ENCODE measurements around the gene AIP.
A peak's percentile ranks its signal among the peaks of the same experiment; 100 is the strongest.

Gene AIP

DNA sequence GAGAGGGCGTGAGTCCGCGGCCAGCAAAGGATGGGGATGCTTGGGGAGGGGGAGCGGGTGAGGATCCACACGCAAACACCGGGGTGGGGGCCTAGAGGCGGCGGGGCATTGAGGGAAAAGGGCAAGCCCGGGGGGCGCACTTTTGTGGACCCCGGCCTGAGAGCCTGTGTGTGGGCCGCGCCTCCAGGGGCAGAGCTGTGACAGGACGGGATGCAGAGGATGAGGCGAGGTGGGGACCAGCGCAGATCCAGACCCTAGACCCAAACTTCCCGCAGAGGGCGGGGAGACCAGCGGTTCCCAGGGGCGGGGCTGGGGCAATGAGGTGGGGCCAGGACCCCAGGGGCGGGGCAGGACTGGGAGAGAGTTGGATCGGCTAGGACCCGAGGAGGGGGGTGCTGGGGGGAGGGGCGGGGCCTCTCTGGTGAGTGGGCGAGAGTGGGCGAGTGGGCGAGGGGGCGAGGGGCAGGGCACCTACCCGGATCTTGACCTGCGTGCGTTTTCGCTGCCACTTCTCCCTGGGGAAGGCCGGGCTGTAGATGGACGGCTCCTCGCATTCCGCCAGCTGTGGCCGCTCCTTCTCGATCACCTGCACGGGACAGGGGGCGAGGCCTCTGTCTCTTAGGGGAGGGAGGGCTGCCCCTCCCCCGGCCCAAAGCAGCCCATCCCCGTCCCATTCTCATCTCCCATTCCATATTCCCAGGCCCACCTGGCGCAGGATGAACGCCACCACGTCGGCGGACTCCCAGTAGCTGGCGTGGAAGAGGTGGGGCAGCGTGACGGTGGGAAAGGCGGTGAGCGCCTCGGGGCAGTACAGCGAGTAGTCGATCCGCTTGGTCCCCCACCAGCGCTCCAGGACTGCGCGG is 11.8 kb downstream of the AIP start:
- no peak for DNase-seq

DNA sequence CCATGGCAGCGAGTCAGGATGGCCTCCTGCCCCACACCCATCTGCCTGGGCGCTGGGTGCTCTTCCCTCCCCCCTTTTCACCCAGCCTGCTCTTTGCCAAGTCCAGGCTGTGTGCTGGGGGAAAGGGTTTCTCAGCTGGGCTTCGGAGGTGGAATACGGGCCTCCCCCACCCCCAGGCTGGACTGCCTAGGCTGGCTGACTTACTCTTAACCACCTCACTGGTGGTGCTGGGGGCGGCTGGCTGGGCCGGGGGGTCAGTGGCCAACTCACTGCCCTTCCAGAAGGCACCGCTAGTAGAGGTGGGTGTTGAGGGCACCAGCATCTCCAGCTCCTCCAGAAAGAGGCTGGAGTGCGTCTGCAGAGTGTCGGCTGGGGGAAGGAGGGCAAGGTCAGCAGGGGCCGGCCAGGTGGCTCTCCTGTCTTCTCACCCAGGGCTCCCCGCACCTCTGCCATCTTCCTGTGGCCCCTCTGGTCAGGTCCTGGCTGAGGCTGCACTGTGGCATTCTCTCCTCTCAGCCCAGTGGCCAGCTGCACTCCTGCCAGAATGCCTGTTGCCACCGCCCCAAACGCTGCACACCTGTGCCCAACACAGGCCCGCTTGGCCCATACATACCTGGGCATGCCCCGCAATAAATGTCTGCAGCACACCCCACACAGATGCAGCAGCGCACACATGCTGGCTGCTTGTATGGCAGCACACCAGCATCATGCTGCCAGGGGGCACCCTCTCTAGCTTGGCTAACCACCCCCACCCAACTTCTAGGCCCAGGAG is 12.6 kb downstream of the AIP start:
- DNase-seq: no peak

DNA sequence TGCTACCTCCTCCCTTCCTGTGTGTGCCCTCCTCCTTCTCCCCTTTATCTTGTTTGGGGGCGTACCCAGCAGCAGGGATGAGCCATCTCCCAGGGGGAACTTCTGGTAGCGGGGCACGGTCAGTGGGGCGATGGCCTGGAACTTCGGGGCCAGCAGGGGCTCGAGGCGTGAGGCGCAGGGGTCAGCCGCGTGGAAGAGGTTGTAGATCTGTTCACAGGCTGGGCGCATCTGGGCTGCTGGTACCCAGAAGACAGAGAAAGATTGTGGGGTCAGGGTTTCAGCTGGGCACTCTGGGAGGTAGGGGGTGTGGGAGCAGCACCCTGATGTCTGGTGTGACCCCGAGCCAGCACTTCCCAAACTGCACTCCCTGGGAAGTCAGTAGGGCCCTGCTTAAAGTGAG is 13.3 kb downstream of the AIP start:
- DNase-seq: no peak

DNA sequence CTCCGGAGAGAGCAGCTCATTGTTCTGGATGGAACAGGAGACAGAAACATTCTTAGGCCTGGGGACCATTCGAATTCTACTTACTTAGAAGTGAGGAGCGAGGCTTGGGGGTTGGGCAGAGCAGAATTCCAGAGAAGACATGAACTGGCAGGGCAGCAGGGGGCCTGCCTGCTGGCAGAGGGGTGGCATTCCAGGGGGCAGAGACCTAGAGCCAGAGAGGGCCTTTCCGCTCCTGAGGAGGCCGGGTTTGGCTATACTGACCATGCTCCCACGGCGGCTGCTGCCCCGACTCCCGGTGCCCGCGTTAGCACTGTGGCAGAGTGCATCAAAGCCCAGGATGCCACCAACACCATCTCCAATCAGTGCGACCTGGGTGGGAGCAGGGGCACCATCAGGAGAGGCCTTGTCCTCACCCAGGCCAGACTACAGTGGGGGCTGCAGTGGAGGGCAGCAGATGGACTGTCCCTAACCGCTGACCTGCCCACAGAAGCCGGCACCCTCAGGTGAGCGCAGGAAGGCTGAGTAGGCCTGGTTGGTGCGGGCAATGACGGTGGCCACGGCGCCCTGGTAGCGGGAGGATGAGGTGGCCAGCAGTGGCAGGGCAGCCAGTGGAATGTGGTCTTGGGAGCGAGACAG is 14.9 kb downstream of the AIP start:
- no peak for DNase-seq

DNA sequence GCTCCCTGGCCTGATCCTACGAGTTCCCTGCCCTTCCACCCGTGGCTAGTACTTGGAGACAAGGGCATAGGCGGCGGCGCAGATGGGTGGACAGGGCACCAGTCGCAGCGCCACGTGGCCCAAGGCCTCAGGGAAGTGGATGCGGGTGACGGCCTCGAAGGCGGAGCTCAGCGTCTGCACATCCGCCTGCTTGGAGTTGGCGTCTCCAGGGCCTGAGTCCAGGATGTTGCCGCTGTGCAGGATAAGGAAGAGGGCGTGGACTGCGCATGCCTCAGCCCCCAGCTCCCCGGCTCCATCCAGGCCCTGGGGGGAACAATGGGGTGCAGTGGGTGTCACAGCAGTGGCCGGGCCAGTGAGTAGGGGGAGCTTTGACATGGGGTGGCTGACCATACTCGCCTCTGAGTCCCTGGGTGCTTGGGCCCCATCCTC is 15.7 kb downstream of the AIP start:
- DNase-seq: no peak

DNA sequence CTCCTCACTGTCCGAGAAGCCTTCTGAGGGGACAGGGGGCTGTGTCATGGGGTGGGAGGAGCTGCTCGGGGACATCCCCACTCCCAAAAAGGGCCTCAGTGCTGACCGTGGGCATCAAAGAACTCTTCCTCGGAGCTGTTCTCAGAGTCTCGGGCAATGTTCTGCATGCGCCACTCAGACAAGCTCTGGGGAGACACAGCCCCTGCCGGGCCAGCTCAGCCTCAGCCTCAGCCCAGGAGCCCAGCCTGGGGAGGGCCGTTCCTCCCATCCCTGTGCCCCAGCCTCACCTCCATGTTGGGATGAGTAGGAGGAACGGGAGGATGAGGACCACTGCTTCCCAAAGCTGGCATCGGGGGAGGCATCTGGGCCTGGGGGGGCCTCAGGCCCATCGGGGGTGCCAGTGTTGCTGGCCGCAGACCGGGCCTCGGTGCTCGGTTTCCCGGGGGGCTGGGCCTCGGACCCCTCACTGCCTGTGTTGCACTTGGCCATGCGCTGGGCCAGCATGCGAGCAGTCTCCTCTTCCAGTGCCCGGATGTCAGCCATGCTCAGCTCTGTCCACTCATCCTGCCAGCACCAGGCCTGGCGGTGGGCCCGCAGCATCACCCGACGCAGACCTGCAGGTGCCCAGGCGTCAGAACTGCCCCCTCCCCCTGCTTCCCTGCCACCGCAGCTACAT is 17.1 kb downstream of the AIP start:
- DNase-seq: no peak

DNA sequence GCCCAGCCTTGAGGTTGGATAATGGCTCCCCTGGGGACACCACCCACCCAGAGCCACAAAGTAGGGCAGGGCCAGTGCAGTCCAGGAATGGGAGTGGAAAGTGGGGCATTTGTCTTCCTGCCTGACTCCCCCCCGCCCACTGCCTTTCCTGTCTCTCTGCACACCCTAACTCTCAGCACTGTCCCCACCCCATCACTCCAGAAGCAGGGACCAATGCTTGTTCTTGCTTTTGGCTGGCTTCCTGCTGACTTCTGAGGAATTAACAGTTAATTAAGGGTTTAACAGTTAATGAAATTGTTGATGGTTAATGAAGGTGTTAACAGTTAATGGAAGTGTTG is 17.6 kb downstream of the AIP start:
- DNase-seq: no peak

DNA sequence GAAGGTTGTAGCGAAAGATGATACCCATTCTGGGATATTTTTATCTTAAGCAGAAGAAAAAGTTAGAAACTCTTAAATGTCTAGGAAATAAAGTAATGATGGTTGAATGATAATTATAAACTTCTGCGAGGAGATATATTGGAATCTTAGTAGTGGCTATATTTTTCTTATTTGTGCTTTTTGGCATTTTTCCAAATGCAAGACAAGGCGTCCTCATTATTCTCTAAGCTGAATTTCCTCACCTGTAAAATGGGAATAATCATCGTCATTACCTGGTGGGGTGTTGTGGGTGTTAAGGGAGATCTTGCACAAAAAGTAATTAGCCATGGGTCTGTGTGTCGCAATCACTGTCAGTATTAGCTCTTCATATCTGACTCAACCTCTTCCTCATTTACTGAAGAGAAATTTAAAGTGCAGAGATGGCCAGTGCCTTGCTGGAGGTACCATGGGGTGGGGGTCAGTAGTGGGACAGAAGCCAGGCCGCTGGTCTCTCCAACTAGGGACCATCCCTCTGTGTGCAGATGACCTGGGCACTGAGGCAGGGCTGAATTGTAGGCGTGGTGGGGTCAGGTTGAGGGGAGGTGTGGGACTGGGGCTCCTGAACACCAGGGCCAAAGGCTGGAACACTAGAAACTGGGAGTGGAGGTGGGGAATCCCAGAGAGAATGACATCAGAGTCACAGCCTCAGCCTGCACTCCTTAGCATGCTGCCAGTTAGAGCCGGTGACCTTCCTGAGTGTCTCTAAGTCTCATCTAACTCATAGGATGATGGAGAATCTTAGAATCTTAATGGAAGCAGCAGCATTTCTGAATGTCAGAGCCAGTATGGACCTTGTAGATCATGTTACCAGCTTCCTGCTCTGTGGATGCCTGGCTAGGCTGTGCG is 18.2 kb downstream of the AIP start:
- DNase-seq: no peak

DNA sequence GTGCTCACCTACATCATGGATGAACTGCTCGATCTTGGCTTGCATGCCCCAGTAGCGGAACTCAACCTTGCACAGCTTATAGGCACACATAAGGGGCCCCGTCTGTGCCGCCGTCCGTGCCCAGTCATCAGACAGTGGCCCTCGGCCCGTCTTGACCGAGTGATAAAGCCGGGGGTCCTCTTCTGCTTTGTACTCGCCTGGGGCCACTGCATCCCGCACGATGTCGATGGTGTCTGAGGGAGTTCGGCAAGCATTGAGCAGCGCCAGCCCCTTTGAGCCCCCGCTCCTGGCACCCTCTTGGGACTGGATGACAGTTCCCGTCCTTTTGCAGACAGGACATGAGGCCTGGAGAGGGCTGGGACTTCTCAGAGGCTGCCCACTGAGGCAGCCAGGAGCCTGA is 19.0 kb downstream of the AIP start:
- DNase-seq: no peak

DNA sequence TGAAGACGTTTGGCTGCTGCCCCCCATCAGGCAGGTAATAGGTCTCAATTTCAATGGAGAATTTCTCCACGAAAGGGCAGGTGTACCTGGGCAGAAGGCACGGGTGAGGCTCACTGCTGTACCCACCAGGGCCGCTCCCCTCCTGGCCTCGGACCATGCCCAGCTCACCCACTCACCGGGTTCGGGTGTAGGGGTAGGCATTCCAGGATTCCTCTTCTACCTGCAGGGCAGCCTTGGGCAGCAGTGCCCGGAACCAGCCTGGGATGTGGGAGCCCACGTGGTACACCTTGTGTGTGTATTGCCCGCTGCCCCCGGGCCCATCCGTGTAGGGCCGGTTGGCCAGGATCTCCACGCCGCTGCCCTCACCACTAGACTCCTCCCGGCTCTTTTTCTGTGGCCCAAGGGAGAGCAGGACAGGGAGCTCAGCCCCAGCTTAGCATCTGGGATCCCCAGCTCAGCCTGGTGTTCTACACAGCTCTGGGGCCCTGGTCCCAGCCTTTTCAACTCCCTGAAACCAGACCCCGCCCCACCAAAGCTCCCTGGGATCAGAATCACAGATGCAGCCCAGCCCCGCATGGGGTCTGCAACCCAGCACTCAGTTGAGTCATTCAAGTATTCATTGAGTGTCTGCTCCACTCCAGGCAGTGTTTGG is 19.6 kb downstream of the AIP start:
- no peak for DNase-seq

DNA sequence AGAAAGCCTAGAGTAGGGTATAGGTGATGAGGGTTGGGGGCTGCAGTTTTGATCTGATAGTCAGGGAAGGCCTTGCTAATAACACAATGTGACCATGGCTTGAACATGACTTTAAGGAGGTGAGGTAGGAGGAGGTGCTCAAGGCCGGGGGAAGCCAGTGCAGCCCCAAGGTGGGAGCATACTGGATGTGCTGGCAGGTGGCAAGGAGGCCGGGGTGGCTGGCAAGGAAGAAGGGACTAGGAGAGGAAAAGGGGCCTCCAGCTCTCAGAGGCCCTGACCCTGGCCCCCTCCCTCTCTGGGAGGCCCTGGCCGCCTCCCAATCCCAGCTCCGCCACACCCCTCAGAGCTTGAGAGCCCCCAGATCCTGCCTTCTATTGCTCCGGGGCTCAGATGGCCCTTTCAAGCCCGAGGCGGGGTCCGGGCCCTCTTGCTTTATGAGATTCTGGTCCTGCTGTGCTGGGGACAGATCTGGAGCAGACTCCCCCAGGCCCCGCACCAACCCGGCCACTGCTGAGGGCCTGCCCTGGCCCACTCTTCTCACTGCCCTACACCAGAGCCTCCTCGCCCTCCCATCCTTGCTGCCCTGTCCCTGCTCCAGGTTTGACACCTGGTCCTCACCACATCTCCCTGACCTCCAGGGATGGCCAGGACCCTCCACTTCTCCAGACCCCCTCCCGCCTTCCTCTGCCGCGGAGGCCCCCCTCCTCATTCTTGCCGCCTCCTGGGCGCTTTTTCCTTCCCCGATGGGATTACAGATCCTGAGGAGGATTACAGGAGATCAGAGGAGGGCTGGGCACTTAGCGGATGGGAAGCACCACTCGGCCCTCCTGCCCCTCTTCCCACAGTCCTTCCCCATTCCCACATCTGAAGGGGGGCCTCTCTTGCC is 20.5 kb downstream of the AIP start:
- no peak for DNase-seq

DNA sequence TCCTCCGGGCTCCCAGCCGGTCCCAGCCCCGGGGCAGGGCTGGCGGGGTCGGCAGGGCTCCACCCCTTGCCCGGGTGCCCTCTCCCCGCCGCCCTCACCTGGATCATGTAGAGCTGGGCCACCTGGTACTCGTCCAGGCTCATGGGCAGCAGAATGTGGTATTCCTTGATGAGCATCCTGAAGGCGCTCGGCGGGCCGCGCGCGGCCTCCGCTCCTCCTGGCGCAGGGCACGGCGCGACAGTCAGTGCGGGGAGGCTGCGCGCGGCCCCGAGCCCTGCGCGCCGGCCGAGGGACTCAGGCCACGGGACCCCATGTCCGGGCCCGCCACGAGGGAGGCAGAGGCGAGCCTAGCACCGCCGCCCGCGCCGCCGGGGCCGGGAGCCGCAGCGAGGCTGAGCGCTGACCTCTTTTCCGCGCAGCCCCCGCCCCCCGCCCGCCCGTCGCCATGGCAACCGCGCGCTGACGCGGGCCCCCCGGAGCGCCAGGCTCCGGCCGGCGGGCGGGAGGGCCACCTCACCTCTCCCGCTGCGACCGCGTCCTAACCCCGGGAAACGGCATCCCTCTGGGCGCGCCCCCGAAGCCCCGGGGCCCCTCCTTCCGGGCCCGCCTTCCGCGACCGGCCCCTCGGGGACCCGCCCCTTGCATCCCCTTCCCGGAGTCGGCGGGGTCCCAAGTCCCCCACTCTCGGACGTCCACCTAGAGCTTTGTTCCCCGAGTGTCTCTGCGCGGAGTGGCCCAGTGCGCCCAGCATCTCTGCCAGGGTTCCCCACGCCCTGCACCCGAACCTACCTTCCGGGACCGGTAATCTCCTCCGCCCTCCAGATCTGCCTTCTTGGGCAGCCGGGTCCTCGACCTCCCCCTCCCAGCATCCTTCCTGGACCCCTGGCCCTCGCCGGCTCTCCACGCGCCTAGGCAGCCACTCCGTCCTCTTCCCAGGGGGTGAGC is 21.5 kb downstream of the AIP start:
- peak; percentile 51 for DNase-seq

DNA sequence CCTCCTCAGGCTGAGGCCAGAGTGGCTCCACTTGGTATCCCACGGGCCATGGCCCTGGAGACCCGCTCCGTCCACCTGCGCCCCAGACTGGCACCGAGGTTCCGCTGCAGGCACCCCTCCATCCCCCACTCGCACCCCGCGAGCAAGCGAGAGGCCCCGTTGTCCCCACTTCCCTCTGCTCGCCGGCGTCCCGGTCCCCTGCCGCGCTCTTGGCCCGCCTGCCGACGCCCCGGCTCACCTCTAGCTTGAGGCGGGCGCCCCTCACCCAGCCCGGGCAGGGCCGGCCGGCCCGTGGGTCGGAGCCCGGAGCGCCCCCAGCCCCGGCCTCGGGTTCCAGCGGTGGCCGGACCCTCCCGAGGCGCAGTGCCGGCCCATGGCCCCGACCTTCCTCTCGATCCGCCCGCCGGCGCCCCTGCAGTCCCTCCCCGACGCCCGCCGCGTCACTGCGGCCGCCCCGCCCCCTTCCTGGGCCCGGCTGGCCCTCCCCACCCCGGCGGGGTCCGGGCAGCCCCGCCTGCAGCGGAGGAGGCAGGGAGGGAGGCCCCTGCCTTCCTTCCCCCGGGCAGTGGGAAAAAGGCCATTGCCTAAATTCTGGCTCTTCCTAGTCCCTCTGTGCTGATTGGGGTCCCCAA is 22.2 kb downstream of the AIP start, which contains the start of gene PITPNM1:
Gene PITPNM1 (minus strand): TSS at position 414 of the 632 bp plus-strand sequence. CDS start 1,183 bp downstream, outside the sequence.
- DNase-seq: peak; percentile 85

DNA sequence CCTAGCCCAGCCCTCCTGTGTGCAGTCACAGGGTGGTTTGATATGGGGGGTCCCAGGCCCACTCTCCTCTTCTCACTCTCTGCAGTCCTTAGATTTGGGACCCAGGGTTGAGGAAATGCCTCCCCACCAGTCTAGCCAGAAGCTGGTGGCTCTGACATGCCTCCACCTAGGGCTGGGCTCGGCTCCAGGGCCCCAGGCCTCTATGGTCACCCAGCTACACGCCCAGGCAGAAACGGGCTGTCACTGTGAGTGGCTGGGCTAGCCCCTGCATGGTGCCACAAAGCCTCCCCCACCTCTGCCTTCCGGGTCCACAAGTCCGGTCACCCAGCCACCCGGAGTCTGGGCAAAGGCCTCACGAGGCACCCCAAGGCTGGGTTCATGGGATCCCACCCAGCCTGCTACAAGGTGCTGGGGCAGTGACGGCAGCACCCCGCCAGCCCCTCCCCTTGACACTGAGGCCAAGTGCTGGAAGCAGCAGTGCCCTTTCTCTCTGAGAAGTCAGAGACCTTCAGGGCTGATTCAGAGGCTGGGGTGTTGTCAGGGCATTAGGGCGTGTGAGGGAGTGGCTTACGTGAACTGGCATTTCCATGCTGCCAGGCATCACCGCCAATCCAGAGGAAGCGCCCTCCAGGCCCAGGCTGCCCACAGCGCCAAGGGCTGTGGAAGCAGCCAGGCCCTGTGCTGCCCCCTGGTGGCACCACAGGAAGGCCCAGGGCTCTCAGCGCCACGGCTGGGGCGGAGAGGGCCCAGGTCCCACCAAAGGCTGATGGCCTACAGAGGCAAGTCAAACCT is 23.0 kb downstream of the AIP start:
- DNase-seq: peak; percentile 99

DNA sequence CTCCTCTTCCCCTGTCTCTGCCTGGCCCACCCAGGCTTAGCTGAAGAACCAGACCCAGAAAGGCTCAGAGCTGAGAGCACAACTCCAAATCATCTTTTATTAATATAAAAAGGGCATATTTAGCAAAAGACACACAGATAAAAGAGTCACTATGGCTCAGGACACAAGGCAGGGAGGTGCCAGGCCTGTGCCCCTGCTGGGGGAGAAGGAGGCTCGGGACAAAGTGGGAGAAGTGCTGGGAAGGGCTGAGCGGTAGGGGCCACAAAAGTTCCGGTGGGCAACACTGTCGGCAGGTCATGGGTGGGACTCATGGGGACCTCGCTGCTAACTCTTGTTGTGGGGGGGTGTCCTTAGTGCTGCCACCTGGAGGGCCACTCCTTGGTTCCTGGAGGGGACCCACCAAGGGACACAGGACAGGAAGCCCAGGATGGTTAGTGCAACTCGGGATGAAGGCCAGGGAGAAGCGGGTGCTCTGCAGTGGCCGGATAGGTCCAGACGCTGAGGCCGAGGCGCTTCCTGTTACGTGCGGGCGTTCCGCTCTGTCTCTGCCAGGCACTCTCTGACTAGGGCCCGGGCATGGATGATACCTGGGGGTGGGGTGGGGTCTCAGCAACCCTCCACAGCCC is 23.7 kb downstream of the AIP start:
- peak; percentile 21 for DNase-seq

DNA sequence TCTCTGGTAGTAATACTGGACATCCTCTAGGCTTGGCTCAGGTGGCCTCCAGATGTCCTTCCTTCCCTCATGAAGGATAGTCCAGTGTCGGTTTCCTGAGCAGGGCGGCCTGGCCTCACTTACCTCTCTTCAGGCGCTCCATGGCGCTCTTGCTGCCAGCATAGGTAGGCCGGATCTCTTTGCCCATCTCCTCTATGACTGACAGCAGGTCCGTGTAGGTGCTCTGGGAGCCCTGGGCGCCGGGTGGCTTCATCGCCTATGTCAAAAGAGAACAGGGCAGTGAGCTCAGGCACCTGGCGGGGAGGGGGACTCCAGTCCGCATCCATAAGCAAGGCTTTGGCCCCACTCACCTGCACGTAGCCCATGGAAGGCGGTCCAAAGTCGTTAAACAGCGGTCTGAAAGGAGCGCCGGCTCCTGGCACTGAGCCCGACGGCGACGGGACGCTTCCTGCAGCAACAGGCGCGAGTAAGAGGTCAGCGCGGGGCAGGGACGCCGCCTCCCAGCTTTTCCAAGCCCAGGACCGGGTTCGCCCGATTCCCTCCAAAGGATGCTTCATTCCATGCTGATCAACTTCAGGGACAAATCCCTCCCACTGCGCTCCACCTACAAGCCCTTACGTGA is 24.5 kb downstream of the AIP start:
- DNase-seq: no peak

Measured in RPMI8226 (cell line).